Liver (tissue), 3 donors: ENCODE measurements around the gene GTPBP6.
"Not testable (repeated sequence)": the region's sequence is repeated elsewhere in the genome, so short reads cannot be mapped to it uniquely, and the experiment has no call there.

Experiments
- ATF3 ChIP-seq: IDR thresholded peaks from 2 replicates; pipeline ENCODE4 v1.6.1; 2016; ENCODE audit warnings: antibody characterized with exemption
- CTCF ChIP-seq: fragments of 150-350 bp; IDR thresholded peaks from 2 replicates; pipeline ENCODE4 v1.5.1; 2017; ENCODE audit warnings: improper control_type of control experiment, low read depth, low read length; ENCODE audit not compliant: missing input control
- EGR1 ChIP-seq, 2 donors: IDR thresholded peaks; 2 replicates each; pipeline ENCODE4 v1.6.1; 2016 to 2018; ENCODE audit warnings: antibody characterized with exemption in 2 of 2, low read depth in 2 of 2
- FOXA1 ChIP-seq: IDR thresholded peaks from 2 replicates; pipeline ENCODE4 v1.6.1; 2016; ENCODE audit warnings: antibody characterized with exemption
- GABPA ChIP-seq, 2 donors: IDR thresholded peaks in 1 of 2; conservative IDR thresholded peaks in 1 of 2; 2 replicates each; pipeline ENCODE4 v1.6.1; 2016; ENCODE audit warnings: antibody characterized with exemption in 2 of 2, mild to moderate bottlenecking in 1 of 2, moderate library complexity in 1 of 2
- HNF4A ChIP-seq, 2 donors: conservative IDR thresholded peaks; 2 replicates each; pipeline ENCODE4 v1.6.1; 2016; ENCODE audit warnings: antibody characterized with exemption in 2 of 2, mild to moderate bottlenecking in 2 of 2
- HNF4G ChIP-seq: IDR thresholded peaks from 2 replicates; pipeline ENCODE4 v1.6.1; 2016; ENCODE audit warnings: antibody characterized with exemption
- MAX ChIP-seq: IDR thresholded peaks from 2 replicates; pipeline ENCODE4 v1.6.1; 2016; ENCODE audit warnings: antibody characterized with exemption
- RAD21 ChIP-seq, 2 donors: IDR thresholded peaks; 2 replicates each; pipeline ENCODE4 v1.6.1; 2016; ENCODE audit warnings: antibody characterized with exemption in 2 of 2, mild to moderate bottlenecking in 2 of 2
- REST ChIP-seq: IDR thresholded peaks from 2 replicates; pipeline ENCODE4 v1.6.1; 2016; ENCODE audit warnings: antibody characterized with exemption, mild to moderate bottlenecking
- RXRA ChIP-seq, 2 donors: IDR thresholded peaks; 2 replicates each; pipeline ENCODE4 v1.6.1; 2017 to 2018; ENCODE audit warnings: antibody characterized with exemption in 2 of 2, mild to moderate bottlenecking in 1 of 2
- SP1 ChIP-seq: IDR thresholded peaks from 2 replicates; pipeline ENCODE4 v1.6.1; 2018; ENCODE audit warnings: antibody characterized with exemption, mild to moderate bottlenecking
- TAF1 ChIP-seq: conservative IDR thresholded peaks from 2 replicates; pipeline ENCODE4 v1.6.1; 2016; ENCODE audit warnings: antibody characterized with exemption, mild to moderate bottlenecking
- ZBTB33 ChIP-seq: IDR thresholded peaks from 2 replicates; pipeline ENCODE4 v1.6.1; 2016; ENCODE audit warnings: antibody characterized with exemption
- donor health status: healthy.
- donor health status: healthy.

GRCh38 chrX:282000-282681, 36.5 kb downstream of the GTPBP6 start:
- TF ChIP-seq CTCF; ATF3; HNF4G; EGR1 (IDR thresholded peaks at IDR 0.05; ENCODE audit: low read depth in 2 of 2); GABPA (IDR thresholded peaks at IDR 0.05 in 1 of 2, conservative IDR thresholded peaks at IDR 0.05 in 1 of 2); SP1; RAD21 (IDR thresholded peaks at IDR 0.05); HNF4A (conservative IDR thresholded peaks at IDR 0.05); MAX; REST; TAF1; RXRA (IDR thresholded peaks at IDR 0.05); ZBTB33; FOXA1: not testable (repeated sequence)
